GM21717 (cell line): Measurements from ENCODE around the gene FGFRL1.

ENCODE experiments used
- ATAC-seq: cut with Tn5 transposase; IDR thresholded peaks from one replicate; pipeline ENCODE4 v1.9.1; 2021; ENCODE audit warnings: mild to moderate bottlenecking, moderate library complexity; ENCODE audit not compliant: unreplicated experiment

FGFRL1 gene

GRCh38 chr4:1062419-1062818, 51.0 kb downstream of the FGFRL1 start:
- ATAC-seq, result no peak

GRCh38 chr4:1065732-1066131, 54.3 kb downstream of the FGFRL1 start:
- ATAC-seq, result no peak

GRCh38 chr4:1069394-1069793, 58.0 kb downstream of the FGFRL1 start:
- no peak for ATAC-seq

GRCh38 chr4:1072830-1073446, 61.5 kb downstream of the FGFRL1 start:
- ATAC-seq, result no peak

GRCh38 chr4:1074077-1074476, 62.7 kb downstream of the FGFRL1 start:
- ATAC-seq, result no peak

- no peak for ATAC-seq
These were observed 63.8 kb downstream of the FGFRL1 start for GRCh38 chr4:1075225-1075624.

- ATAC-seq, result no peak
These were observed 64.6 kb downstream of the FGFRL1 start for GRCh38 chr4:1075809-1076699.
